Astrocyte (in vitro differentiated cells and primary cell): ENCODE data around the gene PCDHAC2. TPM values are rescaled to one million over a fixed set of nuclear protein-coding genes. Genes with fewer than 3 reads are reported as not detected.

Source experiments
- DNase-seq: peaks from one replicate; pipeline ENCODE4 v3.0.0-alpha.2; 2010; ENCODE audit warnings: low read depth
- FAIRE-seq: peaks from 2 replicates; lab custom pipeline; 2011; peaks lifted over from hg19 to GRCh38; lab: Jason Lieb, UNC
- H2AFZ ChIP-seq: 2 replicates; pipeline ENCODE4 v1.6.0; 2012; ENCODE audit warnings: low read depth, low read length, inconsistent platforms
- H3K27ac ChIP-seq: 2 replicates; pipeline ENCODE4 v1.5.1; 2011; ENCODE audit warnings: low read depth, low read length, inconsistent platforms
- H3K27me3 ChIP-seq: 2 replicates; pipeline ENCODE4 v1.6.0; 2011; ENCODE audit warnings: low read length, inconsistent platforms; ENCODE audit not compliant: insufficient read depth
- H3K36me3 ChIP-seq: 2 replicates; pipeline ENCODE4 v1.5.1; 2011; ENCODE audit warnings: low read length, inconsistent platforms; ENCODE audit not compliant: insufficient read depth
- H3K4me1 ChIP-seq: 2 replicates; pipeline ENCODE4 v1.5.1; 2011; ENCODE audit warnings: low read length, inconsistent platforms; ENCODE audit not compliant: insufficient read depth
- H3K4me2 ChIP-seq: 2 replicates; pipeline ENCODE4 v1.6.0; 2012; ENCODE audit warnings: low read length, inconsistent platforms
- H3K4me3 ChIP-seq: 2 replicates; pipeline ENCODE4 v1.5.1; 2011; ENCODE audit warnings: low read depth, mild to moderate bottlenecking, low read length, inconsistent platforms; ENCODE audit not compliant: insufficient read depth
- H3K79me2 ChIP-seq: 2 replicates; pipeline ENCODE4 v1.6.0; 2012; ENCODE audit warnings: mild to moderate bottlenecking, low read length, inconsistent platforms; ENCODE audit not compliant: insufficient read depth
- H3K9ac ChIP-seq: 2 replicates; pipeline ENCODE4 v1.6.0; 2012; ENCODE audit warnings: mild to moderate bottlenecking, low read length, inconsistent platforms
- H3K9me3 ChIP-seq: 2 replicates; pipeline ENCODE4 v1.5.1; 2012; ENCODE audit warnings: low read depth, mild to moderate bottlenecking, low read length, inconsistent platforms; ENCODE audit not compliant: insufficient read depth
- H4K20me1 ChIP-seq: 2 replicates; pipeline ENCODE4 v1.6.0; 2012; ENCODE audit warnings: low read length, inconsistent platforms; ENCODE audit not compliant: insufficient read depth
- H3K27ac Mint-ChIP-seq: one replicate; pipeline ENCODE4 v1.8.0; 2021; ENCODE audit warnings: mild to moderate bottlenecking, mixed read lengths; ENCODE audit not compliant: unreplicated experiment
- H3K27me3 Mint-ChIP-seq: one replicate; pipeline ENCODE4 v1.8.0; 2021; ENCODE audit warnings: low read depth, mixed read lengths; ENCODE audit not compliant: unreplicated experiment
- H3K36me3 Mint-ChIP-seq: one replicate; pipeline ENCODE4 v1.8.0; 2021; ENCODE audit warnings: low read depth, mixed read lengths; ENCODE audit not compliant: unreplicated experiment
- H3K4me1 Mint-ChIP-seq: one replicate; pipeline ENCODE4 v1.8.0; 2021; ENCODE audit warnings: low read depth, mixed read lengths; ENCODE audit not compliant: unreplicated experiment
- H3K4me3 Mint-ChIP-seq: one replicate; pipeline ENCODE4 v1.8.0; 2021; ENCODE audit warnings: mild to moderate bottlenecking, moderate library complexity, mixed read lengths; ENCODE audit not compliant: unreplicated experiment
- H3K9me3 Mint-ChIP-seq: one replicate; pipeline ENCODE4 v1.8.0; 2021; ENCODE audit warnings: mild to moderate bottlenecking, mixed read lengths; ENCODE audit not compliant: unreplicated experiment
- EZH2 ChIP-seq: IDR thresholded peaks from 2 replicates; pipeline ENCODE4 v1.6.1; 2012; ENCODE audit warnings: mild to moderate bottlenecking, low read length, inconsistent platforms; ENCODE audit not compliant: insufficient read depth
- total RNA-seq: library from RNA; stranded (reverse); gene quantifications from 2 replicates; pipeline ENCODE4 v1.2.1, GENCODE V29; 2021
- TF ChIP-seq, protein P1 (sequence below): IDR thresholded peaks from 2 replicates; pipeline ENCODE4 v1.5.1; 2011; ENCODE audit warnings: low read depth, mild to moderate bottlenecking, inconsistent platforms, low read length, moderate library complexity; ENCODE audit not compliant: insufficient read depth

Gene PCDHAC2
- total RNA-seq, 1 donor from 2014 or later, result 7.7 TPM

DNA sequence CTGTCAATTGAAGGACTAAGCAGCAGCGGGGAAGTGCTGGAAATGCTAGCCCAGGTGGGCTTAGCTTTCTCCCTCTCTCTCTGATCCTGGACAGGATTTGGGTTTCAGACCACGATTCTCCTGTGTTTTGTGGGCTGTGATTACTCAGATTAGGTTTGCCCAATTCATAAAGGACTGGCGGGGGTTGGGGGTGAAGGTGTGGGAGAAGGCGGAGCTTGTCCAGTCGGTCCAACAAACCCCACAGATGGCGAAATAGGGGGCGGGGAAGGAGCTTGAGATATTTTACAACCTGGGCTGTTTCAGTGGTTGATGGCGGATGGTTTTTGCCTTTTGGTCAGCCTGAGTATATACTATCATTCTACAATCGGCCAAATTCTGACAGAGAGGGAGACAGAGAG, 35.2 kb downstream of the PCDHAC2 start:
- no peaks in the 10 kb centered on the region for H4K20me1 ChIP-seq
- H3K27me3 Mint-ChIP-seq, result no peaks in the 10 kb centered on the region
- peak overlapping the region; percentile 87 for H3K27ac Mint-ChIP-seq
- H3K4me2 ChIP-seq, result peak overlapping the region; percentile 76
- H3K4me3 Mint-ChIP-seq, result peak overlapping the region; percentile 83
- peak overlapping the region; percentile 23 for H3K4me3 ChIP-seq
- H3K9ac ChIP-seq, result no peak overlapping the region
- no peaks in the 10 kb centered on the region for H3K27me3 ChIP-seq
- no peaks in the 10 kb centered on the region for H3K4me1 ChIP-seq
- H3K9me3 Mint-ChIP-seq, result no peaks in the 10 kb centered on the region
- no peaks in the 10 kb centered on the region for H3K79me2 ChIP-seq
- peak overlapping the region; percentile 67 for H2AFZ ChIP-seq
- DNase-seq (no peak), FAIRE-seq (no peak)
- no peaks in the 10 kb centered on the region for H3K36me3 ChIP-seq
- H3K9me3 ChIP-seq, result no peaks in the 10 kb centered on the region
- H3K36me3 Mint-ChIP-seq, result no peaks in the 10 kb centered on the region
- peaks cover 14% of the 10 kb centered on the region for H3K4me1 Mint-ChIP-seq
- H3K27ac ChIP-seq, result no peak overlapping the region
- TF ChIP-seq, protein P1, sequence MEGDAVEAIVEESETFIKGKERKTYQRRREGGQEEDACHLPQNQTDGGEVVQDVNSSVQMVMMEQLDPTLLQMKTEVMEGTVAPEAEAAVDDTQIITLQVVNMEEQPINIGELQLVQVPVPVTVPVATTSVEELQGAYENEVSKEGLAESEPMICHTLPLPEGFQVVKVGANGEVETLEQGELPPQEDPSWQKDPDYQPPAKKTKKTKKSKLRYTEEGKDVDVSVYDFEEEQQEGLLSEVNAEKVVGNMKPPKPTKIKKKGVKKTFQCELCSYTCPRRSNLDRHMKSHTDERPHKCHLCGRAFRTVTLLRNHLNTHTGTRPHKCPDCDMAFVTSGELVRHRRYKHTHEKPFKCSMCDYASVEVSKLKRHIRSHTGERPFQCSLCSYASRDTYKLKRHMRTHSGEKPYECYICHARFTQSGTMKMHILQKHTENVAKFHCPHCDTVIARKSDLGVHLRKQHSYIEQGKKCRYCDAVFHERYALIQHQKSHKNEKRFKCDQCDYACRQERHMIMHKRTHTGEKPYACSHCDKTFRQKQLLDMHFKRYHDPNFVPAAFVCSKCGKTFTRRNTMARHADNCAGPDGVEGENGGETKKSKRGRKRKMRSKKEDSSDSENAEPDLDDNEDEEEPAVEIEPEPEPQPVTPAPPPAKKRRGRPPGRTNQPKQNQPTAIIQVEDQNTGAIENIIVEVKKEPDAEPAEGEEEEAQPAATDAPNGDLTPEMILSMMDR, result no peak
- TF ChIP-seq EZH2, result no peak

DNA sequence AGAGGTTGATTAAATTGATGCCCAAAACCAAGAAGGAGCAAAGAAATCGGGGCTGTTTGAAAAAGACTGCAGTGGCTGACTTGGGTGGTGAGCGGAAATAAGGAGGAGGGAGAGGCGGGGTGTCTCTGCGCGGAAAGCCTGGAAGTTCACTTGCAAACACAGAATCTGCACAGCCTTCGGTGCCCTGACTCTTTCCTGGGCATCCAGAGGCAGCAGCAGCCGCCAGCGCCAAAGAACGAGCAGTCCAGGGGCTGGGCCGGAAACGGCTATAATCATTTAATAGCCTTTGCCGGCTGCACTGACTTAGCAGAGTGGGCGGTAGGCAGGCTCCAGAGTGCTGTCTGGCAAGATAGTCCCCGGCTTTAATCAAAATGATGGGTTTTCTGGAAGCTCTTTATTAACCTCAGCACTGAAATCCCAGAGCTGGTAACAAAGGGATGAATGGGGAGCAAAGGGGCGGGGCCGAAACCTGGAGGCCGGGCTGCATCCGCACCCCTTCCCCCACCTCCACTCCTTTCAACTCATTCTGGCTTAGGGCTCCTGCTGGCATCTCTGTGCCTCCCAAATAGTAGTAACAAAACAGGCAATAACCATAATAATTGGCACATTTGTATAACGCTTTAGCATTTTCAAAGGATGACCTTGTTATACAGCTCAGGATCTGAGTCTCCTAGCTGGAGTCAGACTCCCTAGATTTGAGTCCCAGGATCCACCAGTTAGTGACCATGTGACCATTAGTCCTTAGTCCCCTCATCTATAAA, 35.7 kb downstream of the PCDHAC2 start:
- Histone ChIP-seq H3K4me1 (no peaks in the 10 kb centered on the region), H4K20me1 (no peaks in the 10 kb centered on the region), H3K9ac (no peak overlapping the region), H3K9me3 (no peaks in the 10 kb centered on the region), H3K79me2 (no peaks in the 10 kb centered on the region), H3K27me3 (no peaks in the 10 kb centered on the region), H3K27ac (no peak overlapping the region), H3K36me3 (no peaks in the 10 kb centered on the region), H2AFZ (peak overlapping the region; percentile 67), H3K4me2 (peak overlapping the region; percentile 76), H3K4me3 (peak overlapping the region; percentile 23)
- peak overlapping the region; percentile 83 for H3K4me3 Mint-ChIP-seq
- peak overlapping the region; percentile 87 for H3K27ac Mint-ChIP-seq
- DNase-seq (no peak), FAIRE-seq (no peak)
- TF ChIP-seq EZH2, result no peak
- TF ChIP-seq, protein P1, result no peak
- H3K4me1 Mint-ChIP-seq, result peaks cover 14% of the 10 kb centered on the region
- no peaks in the 10 kb centered on the region for H3K9me3 Mint-ChIP-seq
- H3K27me3 Mint-ChIP-seq, result no peaks in the 10 kb centered on the region
- peaks cover 2% of the 10 kb centered on the region for H3K36me3 Mint-ChIP-seq

DNA sequence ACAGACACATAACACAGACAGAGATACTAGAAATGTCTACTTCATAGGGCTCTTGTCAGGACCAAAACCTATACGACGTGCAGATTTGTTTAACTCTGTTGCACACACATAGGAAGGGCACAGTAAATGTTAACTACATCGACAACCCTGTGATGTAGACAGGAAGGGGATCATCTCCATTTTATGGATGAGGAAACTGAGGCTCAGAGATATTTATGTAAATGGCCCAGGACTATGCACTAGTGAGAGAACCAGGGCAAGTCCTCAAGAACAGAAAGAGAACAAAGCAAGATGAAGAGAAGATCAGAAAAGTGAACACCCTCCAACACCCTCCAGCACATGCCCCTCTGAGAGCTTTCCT, 36.3 kb downstream of the PCDHAC2 start:
- DNase-seq (no peak), FAIRE-seq (no peak)
- H2AFZ ChIP-seq, result no peak overlapping the region
- no peaks in the 10 kb centered on the region for H3K9me3 ChIP-seq
- peaks cover 14% of the 10 kb centered on the region for H3K4me1 Mint-ChIP-seq
- H3K27ac ChIP-seq, result no peak overlapping the region
- H4K20me1 ChIP-seq, result no peaks in the 10 kb centered on the region
- H3K9ac ChIP-seq, result no peak overlapping the region
- no peak overlapping the region for H3K27ac Mint-ChIP-seq
- no peaks in the 10 kb centered on the region for H3K27me3 ChIP-seq
- no peaks in the 10 kb centered on the region for H3K4me1 ChIP-seq
- no peaks in the 10 kb centered on the region for H3K27me3 Mint-ChIP-seq
- H3K9me3 Mint-ChIP-seq, result no peaks in the 10 kb centered on the region
- no peaks in the 10 kb centered on the region for H3K79me2 ChIP-seq
- H3K4me3 ChIP-seq, result no peak overlapping the region
- H3K36me3 Mint-ChIP-seq, result peaks cover 3% of the 10 kb centered on the region
- H3K4me2 ChIP-seq, result no peak overlapping the region
- TF ChIP-seq EZH2, result no peak
- TF ChIP-seq, protein P1, result no peak
- H3K4me3 Mint-ChIP-seq, result peak overlapping the region; percentile 83
- H3K36me3 ChIP-seq, result no peaks in the 10 kb centered on the region
